GM20000 (cell line): ENCODE measurements around the gene UCK2.

ENCODE experiments used
- DNase-seq: peaks from one replicate; pipeline ENCODE4 v3.0.0; 2012; ENCODE audit warnings: low spot score
- CTCF ChIP-seq: IDR thresholded peaks from 2 replicates; pipeline ENCODE4 v1.5.1; 2012; ENCODE audit warnings: mild to moderate bottlenecking, control low read depth; ENCODE audit errors: extremely low read depth, missing control alignments

UCK2 gene

GRCh38 chr1:165903672-165904071 is 76.3 kb downstream of the UCK2 start:
- no peak for DNase-seq
- no peak for TF ChIP-seq CTCF

GRCh38 chr1:165904948-165905347 is 77.5 kb downstream of the UCK2 start:
- no peak for DNase-seq
- TF ChIP-seq CTCF: no peak

- no peak for DNase-seq
- no peak for TF ChIP-seq CTCF
These were observed 78.4 kb downstream of the UCK2 start for GRCh38 chr1:165905853-165906252.

GRCh38 chr1:165907256-165907857 is 79.9 kb downstream of the UCK2 start:
- TF ChIP-seq CTCF: no peak
- DNase-seq: no peak

- DNase-seq: no peak
- no peak for TF ChIP-seq CTCF
These were observed 83.5 kb downstream of the UCK2 start for GRCh38 chr1:165910764-165911421.

GRCh38 chr1:165911609-165912281 is 84.3 kb downstream of the UCK2 start:
- TF ChIP-seq CTCF: no peak
- no peak for DNase-seq

- no peak for TF ChIP-seq CTCF
- DNase-seq: no peak
These were observed 85.2 kb downstream of the UCK2 start for GRCh38 chr1:165912638-165913037.
